DMS114 treated with DMSO at 0.1 percent for 48 hours (cell line): ENCODE results near the gene CDH24.

Experiments
- DNase-seq: peaks from one replicate; lab custom pipeline; 2025; ENCODE audit not compliant: unreplicated experiment; lab: John Stamatoyannopoulos, UW

Gene CDH24

DNA sequence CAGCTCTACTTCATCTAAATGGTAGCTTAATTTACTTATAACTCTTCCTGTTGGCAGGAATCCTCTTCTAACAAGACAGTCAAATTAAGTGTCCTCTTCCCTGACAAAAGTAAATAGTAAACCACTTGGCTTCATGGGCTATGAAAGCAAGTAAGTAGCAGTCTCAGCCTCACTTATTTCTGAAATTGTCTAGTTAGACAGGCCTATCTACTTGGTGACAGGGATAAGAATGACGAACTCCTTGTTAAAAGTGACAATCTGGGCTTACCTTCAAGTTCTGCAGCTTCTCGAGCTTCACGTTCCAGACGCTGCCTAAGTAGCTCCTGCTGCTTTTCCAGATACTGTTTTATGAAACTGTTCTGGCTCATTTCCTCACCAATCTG is 32.9 kb upstream of the CDH24 start:
- no peak for DNase-seq

DNA sequence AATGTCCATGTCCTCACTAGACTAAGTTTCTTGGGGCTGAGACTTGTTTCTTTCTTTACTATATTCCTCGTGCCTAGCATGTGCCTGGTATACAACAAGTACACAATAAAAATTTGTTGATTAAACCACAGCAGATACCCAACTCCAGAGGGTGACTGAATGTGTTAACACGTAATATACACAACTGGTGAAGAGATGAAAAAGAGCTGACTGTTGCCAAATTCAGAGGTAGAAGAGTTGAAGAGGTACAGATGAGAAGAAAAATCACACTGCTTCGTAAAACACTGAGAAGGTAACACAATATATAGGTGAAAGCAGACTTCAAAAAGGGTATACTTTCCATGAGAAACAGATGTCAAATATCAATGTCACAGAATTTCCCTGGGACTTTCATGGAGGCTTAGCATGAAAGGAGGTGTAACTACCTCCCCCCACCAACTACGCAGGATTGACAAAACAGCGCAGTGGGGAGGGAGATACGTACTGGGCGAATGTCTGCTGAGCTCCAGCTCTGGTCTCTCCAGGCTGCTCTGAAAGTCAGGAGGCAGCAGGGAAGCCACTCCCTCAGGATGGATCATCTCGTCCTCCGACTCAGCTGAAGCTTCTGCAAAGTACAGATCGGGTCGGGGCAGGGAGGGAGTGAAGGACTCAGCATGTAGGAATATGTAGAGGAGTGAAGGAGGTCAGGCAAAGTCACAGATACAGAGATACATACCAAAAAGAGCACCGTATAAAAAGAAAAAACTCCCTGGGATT is 32.4 kb upstream of the CDH24 start:
- no peak for DNase-seq

- no peak for DNase-seq
Measured at GRCh38 chr14:23086565-23086964, 29.2 kb upstream of the CDH24 start.

- DNase-seq, result no peak
Measured at GRCh38 chr14:23085458-23085857, 28.1 kb upstream of the CDH24 start.

GRCh38 chr14:23080474-23080873 is 23.2 kb upstream of the CDH24 start:
- DNase-seq, result no peak

DNA sequence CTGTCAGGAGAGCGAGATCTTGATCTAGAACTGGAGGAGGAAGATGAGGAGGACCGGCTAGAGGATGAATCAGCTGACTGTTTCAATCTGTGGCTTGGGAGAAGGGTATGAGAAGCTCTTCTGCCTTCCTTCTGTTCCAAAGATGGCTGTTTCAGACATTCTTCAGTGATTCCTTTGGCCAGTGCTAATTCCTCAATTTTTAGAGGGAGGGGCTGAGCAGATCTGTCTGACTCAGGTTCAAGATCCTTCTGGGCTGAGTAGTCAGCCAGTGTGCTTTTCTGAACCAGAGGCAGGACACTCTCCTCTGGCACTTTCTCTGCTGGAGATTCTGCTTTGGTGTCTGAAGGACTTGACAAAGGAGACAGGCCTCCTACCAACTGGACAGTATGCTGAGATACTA is 22.4 kb upstream of the CDH24 start:
- no peak for DNase-seq

DNA sequence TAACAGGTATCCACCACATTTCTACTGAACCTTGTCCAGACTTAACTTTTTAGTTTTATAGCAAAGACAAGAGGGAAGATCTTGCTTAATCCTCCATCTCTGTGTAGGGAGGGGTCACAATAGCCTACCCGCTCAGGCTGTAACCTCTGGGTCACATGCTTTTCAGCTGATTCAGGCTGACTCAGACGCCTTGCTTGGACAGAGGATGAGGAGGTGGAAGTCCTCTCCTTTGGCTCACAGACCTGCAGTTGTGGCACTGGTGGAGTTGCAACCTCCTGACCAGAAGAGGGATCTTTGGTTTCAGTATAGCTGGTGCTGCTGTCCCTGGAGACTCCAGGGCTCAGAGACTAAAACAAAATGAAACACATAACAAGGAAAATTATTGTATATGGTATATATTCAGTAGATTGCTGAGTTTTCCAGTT is 21.4 kb upstream of the CDH24 start:
- no peak for DNase-seq

- DNase-seq, result no peak
Measured at GRCh38 chr14:23077962-23078361, 20.6 kb upstream of the CDH24 start.

GRCh38 chr14:23076785-23077408 is 19.6 kb upstream of the CDH24 start:
- no peak for DNase-seq

- no peak for DNase-seq
Measured at GRCh38 chr14:23074906-23075305, 17.6 kb upstream of the CDH24 start.

DNA sequence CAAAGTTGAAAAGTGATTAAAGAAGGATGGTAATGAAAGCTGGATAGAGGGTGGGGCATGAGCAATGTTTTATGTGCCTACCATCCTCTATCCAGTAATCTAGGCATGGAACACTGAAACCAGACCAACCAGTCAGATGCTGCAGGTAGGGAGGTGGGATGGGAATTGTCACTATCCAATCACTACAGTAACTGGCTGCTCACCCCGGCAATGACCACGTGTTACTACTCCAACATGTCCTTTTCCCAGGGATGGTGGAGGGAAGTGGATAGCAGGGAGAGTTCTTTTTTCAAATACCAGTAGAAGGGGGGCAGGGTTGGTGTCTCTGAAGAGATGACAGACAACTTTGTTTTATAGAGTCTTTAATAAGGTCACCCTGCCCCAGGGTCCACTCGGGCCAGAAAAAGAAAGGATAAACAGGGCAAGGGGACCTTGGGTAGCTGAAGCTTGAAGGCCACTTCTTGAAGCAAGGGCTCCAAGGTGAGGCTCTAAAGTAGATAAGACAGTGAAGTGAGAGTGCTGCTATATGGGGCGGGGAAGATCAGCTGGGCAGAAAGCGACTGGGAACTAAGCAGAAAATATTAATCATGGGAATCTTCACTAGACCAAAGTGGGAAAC is 14.7 kb upstream of the CDH24 start:
- DNase-seq, result no peak

- no peak for DNase-seq
Measured at GRCh38 chr14:23071244-23071920, 14.1 kb upstream of the CDH24 start.

DNA sequence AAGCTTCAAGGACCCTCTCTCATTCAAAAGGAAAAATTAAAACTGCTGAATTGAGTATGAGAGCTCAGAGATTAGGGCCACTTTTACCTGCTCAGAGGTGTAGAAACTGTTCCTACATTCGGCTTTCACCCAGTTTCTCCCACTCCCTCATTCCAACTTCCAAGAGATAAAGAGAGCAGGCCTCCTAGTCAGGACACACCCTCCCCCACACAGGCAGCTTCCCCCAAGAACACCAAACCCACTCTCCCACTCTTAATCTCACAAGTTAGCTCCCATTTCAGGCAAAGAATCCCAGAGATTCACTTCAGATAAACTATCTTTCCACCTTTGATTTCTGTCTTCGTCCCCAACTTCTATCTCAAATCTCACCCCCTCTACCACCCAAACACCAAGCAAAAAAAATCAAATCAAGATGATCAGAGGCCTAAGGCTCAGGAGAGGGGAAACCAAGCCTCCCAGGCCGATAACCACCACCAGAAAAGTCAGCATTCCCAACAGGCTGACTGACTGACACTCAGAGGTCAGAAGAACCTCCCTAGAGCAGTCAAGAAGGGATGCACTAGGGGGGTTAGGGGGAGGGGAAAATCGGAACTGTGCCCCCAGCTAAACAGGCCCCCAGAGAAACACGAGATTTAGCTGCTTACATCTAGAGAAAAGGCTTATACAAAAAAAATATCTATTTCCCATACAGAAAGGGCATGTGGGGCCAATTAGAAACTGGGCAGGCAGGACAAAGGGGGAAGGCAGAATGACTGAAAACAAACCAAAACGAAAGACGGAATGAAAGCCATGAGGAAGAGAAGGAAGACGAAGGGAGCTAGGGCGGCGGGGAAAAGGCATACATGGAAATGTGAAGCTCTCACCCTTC is 13.2 kb upstream of the CDH24 start:
- no peak for DNase-seq

DNA sequence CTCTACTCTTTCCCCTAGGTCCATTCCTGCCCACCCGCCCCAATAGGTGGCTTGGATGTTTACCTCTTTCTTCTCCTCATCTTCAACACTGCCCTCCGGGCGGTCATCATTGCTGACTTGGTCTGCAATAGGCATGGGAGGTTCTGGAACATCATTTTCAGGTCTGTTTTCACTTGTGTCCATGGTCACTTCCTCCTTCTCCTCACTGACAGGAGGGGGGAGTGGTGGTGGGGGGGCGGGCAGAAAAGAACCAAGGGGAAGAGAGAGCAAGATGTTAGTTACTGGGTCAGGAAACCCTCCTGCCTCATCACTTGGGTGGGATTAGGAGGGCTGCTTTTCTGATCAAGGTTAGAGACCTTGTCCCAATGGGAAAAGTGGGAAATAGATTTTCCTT is 12.1 kb upstream of the CDH24 start:
- no peak for DNase-seq

DNA sequence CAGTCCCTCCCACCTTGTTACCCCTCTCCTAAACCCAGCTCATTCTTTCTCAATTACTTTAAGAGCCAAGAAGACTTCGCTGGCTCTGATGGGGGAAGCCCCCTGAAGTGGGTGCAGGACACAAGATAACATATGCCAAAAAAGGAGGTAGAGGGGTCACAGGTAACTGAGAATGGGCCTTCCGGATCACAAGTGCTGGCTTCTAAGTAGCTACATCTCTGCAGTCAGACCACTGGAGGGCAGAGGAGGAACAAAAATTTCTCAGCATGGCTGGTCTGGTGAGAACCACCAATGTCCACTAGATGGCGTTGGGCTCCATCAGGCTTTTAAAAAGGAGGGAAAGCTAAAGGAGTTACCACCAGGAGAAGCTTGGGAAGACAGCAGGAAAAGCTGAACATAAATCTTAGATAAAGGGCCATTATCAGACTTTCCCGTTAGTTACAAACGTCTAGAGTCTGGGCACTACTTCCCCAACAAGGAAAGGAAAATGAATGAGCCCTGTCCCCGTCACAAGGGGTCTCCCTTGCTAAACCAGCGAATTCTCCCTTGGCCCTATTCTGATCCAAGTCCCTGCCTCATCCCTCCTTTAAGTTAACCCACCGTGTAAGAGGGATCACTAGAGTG is 11.6 kb upstream of the CDH24 start:
- no peak for DNase-seq

DNA sequence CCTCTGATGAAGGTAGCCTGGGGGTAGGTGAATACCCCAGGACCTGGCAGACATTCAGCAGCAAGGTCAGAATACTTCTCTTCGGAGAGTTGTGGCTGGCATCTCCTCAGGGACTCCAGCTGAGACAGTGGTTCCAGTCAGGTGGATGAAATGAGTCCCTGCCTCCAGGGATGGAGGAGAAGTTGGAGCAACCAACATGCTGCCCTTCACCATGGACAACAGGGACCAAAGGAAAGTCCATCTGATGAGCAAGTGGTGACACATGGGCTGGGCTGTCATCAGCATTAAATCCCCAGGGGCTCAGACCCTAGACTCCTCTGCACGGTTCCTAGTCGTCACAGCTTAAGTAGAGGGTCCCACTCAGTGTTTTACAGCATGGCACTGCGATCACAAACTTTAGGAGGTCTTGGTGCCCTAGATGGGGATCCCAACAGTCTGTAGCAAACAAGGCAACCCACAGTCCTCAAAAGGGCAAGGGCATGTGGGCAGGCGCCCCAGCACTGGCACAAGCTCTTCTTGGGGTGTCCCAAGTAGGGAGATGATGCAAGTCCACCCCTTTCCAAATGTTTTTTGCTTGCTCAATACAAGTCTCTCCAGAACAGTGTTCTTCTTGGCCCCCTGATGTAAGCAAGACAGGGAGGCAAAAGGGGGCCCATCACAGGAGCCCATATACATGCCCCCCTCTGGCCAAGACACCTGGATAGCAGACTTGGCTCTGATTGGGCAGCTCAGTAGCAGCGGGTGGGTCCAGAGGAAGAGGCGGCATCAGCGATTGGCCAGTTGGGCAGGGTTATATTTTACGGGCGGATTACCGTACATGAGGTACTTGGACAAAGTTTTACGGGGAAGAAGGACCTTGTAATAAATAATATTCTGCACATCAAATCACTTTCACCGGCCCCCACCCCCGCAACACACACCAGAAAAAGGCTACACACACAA is 10.8 kb upstream of the CDH24 start:
- no peak for DNase-seq

DNA sequence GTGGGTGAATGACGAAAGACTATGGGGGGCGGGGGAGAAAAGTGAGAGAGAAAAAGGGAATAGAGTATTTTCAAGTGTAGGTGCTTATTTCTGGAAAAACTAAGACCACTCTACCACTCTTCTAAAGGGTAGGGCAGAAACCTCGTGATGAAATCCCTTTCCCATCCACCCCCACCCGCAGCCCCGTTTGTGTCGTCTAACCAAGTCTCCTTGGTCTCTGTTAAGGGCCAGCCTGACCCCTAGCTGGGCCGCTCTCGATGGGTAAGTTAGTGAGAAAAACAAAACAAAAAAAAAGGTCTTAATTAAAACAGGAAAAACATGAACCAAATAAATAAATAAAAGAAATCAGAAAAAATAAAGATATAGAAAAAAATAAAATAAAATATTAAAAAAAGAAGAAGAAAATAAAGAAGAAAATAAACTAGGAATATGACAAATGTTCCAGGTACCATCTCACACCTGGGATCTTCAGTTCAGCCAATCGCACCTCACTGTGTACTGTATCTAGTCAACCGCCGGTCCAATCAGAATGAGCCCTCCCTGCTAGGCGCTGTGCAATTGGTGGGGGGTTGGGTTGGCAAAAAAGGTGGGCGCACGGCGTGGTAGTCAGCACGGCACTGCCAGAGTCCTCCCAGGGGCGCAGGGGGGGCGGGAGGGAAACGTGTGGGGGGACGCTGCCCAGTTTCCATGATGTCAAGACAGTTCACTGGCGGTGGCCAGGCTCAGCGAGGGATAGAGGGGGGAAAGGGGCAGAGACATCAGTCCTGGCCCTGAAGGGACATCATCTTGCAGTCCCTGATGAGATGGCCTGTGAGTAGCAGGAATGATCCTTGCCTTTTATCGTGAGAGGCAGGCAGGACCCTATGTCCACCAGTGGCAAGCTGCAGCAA is 9.8 kb upstream of the CDH24 start:
- DNase-seq, result no peak

GRCh38 chr14:23066368-23066767 is 9.0 kb upstream of the CDH24 start:
- DNase-seq, result no peak
